Measurements from ENCODE around the gene MFSD1. TPM values are rescaled to one million over a fixed set of nuclear protein-coding genes. Genes with fewer than 3 reads are reported as not detected.

MFSD1 gene, protein sequence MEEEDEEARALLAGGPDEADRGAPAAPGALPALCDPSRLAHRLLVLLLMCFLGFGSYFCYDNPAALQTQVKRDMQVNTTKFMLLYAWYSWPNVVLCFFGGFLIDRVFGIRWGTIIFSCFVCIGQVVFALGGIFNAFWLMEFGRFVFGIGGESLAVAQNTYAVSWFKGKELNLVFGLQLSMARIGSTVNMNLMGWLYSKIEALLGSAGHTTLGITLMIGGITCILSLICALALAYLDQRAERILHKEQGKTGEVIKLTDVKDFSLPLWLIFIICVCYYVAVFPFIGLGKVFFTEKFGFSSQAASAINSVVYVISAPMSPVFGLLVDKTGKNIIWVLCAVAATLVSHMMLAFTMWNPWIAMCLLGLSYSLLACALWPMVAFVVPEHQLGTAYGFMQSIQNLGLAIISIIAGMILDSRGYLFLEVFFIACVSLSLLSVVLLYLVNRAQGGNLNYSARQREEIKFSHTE
- total RNA-seq (ENCODE audit: unreplicated experiment): 24.8 TPM
- long read RNA-seq, transcript MFSD1-203 (16 exons, 2,423 nt): major isoform, 40 of 46 reads
- long read RNA-seq, partial matches to known transcripts: 1 of 46 reads
- long read RNA-seq, other reads (novel, unspliced or antisense): 2 of 46 reads

DNA sequence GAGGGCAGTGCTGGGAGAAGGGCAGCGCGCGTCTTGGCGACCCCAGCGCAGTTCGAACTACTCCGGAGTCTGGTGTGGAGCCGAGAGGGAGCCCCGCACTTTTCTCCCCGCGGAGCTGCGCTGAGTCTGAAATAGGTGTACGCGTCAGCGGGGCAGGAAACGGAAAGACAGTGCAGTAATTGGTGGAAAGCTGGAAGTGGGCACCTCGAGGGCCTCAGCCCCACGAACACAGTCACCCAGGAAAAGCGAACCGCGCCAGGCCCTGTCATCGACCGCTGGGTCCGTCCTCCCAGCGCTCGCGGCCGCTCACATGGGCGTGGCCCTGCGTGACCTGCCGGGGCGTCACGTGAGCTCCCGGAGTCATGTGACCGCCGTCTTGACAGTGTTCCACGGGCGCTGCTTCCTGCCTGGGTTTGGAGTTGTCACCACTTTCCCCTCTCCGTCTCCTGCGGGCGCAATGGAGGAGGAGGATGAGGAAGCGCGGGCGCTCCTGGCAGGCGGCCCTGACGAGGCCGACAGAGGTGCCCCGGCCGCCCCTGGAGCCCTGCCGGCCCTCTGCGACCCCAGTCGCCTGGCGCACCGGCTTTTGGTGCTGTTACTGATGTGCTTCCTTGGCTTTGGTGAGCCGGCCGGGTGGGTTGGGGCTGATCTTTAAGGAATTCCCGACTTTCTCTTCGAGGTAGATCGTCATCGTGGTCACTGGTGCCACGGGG, at the start of gene MFSD1:
TSS of gene MFSD1 (plus strand) at position 359 of the 713 bp plus-strand sequence. CDS start at position 458, 99 bp downstream.
- Mint-ChIP-seq H3K27me3 (ENCODE audit: unreplicated experiment) (peaks cover 4% of the 10 kb centered on the region), H3K9me3 (ENCODE audit: unreplicated experiment) (no peaks in the 10 kb centered on the region), H3K4me1 (ENCODE audit: unreplicated experiment) (peaks cover 9% of the 10 kb centered on the region), H3K27ac (ENCODE audit: unreplicated experiment) (peak within 1 kb of the TSS; percentile 22), H3K4me3 (ENCODE audit: unreplicated experiment) (peak within 1 kb of the TSS; percentile 91), H3K36me3 (ENCODE audit: low read depth, unreplicated experiment) (no peaks in the 10 kb centered on the region)
- DNase-seq (ENCODE audit: low spot score): peak; percentile 81
- TF ChIP-seq, protein P1, sequence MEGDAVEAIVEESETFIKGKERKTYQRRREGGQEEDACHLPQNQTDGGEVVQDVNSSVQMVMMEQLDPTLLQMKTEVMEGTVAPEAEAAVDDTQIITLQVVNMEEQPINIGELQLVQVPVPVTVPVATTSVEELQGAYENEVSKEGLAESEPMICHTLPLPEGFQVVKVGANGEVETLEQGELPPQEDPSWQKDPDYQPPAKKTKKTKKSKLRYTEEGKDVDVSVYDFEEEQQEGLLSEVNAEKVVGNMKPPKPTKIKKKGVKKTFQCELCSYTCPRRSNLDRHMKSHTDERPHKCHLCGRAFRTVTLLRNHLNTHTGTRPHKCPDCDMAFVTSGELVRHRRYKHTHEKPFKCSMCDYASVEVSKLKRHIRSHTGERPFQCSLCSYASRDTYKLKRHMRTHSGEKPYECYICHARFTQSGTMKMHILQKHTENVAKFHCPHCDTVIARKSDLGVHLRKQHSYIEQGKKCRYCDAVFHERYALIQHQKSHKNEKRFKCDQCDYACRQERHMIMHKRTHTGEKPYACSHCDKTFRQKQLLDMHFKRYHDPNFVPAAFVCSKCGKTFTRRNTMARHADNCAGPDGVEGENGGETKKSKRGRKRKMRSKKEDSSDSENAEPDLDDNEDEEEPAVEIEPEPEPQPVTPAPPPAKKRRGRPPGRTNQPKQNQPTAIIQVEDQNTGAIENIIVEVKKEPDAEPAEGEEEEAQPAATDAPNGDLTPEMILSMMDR (IDR thresholded peaks at IDR 0.05; ENCODE audit: unreplicated experiment): no peak

DNA sequence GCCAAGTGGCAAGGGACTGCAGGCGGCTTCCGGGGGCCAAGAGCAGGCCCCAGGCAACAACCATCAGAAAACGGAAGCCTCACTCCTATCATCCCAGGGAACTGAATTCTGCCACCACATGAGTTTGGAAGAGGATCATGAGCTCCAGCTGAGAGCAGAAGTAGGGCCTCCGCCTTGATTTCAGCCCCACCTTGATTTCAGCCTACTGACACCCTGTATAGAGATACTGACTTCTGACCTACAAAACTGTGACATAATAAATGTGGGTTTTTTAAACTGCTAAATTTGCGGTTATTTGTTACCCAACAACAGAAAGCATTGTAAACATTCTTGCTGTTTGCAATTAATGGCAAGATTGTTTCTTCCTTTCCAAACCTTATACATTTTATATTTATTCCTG, 48.0 kb upstream of the MFSD1 start:
- no peak for DNase-seq (ENCODE audit: low spot score)
- TF ChIP-seq, protein P1 (IDR thresholded peaks at IDR 0.05; ENCODE audit: unreplicated experiment): no peak
- H3K27ac Mint-ChIP-seq (ENCODE audit: unreplicated experiment): no peak overlapping the region
- H3K4me1 Mint-ChIP-seq (ENCODE audit: unreplicated experiment): no peaks in the 10 kb centered on the region
- no peaks in the 10 kb centered on the region for H3K9me3 Mint-ChIP-seq (ENCODE audit: unreplicated experiment)
- peaks cover 9% of the 10 kb centered on the region for H3K36me3 Mint-ChIP-seq (ENCODE audit: low read depth, unreplicated experiment)
- no peaks in the 10 kb centered on the region for H3K27me3 Mint-ChIP-seq (ENCODE audit: unreplicated experiment)
- no peak overlapping the region for H3K4me3 Mint-ChIP-seq (ENCODE audit: unreplicated experiment)

DNA sequence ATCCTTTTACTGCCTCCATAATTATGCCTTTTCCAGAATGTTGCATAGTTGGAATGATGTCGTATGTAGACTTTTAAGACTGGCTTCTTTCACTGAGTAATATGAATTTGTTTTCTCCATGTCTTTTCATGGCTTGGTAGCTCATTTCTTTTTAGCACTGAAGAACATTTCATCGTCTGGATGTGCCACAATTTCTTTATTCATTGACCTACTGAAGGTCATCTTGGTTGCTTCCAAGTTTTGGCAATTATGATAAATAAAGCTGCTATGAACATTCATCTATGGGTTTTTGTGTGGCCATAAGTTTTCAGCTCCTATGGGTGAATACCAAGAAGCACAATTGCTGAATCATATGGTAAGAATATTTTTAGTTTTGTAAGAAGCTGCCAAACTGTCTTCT, 46.4 kb upstream of the MFSD1 start:
- TF ChIP-seq, protein P1 (IDR thresholded peaks at IDR 0.05; ENCODE audit: unreplicated experiment): no peak
- H3K4me3 Mint-ChIP-seq (ENCODE audit: unreplicated experiment): no peak overlapping the region
- no peak for DNase-seq (ENCODE audit: low spot score)
- no peaks in the 10 kb centered on the region for H3K36me3 Mint-ChIP-seq (ENCODE audit: low read depth, unreplicated experiment)
- H3K4me1 Mint-ChIP-seq (ENCODE audit: unreplicated experiment): no peaks in the 10 kb centered on the region
- H3K27me3 Mint-ChIP-seq (ENCODE audit: unreplicated experiment): no peaks in the 10 kb centered on the region
- no peak overlapping the region for H3K27ac Mint-ChIP-seq (ENCODE audit: unreplicated experiment)
- no peaks in the 10 kb centered on the region for H3K9me3 Mint-ChIP-seq (ENCODE audit: unreplicated experiment)

DNA sequence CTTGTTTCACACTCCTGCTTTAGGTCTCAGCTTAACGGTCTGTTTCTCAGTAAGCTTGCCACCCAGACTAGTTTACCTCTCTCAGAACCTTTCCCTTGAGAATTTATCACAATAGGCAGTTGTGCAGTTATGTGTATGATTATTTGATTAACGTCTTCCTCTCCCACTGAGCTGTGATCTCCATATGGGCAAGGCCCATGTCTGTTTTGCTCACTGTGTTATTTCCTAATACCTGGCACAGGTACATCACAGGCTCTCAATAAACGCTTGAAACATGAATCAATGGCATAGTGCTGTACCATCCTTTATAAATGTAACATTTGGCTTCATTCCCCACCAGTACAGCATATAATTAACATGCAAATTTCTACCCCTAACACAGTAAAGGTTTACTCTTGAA, 40.5 kb upstream of the MFSD1 start:
- no peak for DNase-seq (ENCODE audit: low spot score)
- Mint-ChIP-seq H3K4me1 (ENCODE audit: unreplicated experiment) (no peaks in the 10 kb centered on the region), H3K27ac (ENCODE audit: unreplicated experiment) (no peak overlapping the region), H3K4me3 (ENCODE audit: unreplicated experiment) (no peak overlapping the region), H3K9me3 (ENCODE audit: unreplicated experiment) (no peaks in the 10 kb centered on the region), H3K27me3 (ENCODE audit: unreplicated experiment) (peaks cover 10% of the 10 kb centered on the region), H3K36me3 (ENCODE audit: low read depth, unreplicated experiment) (no peaks in the 10 kb centered on the region)
- TF ChIP-seq, protein P1 (IDR thresholded peaks at IDR 0.05; ENCODE audit: unreplicated experiment): no peak
